Pons (tissue), 1 donor: ENCODE measurements around the gene KIAA1671.

Experiments used
- DNase-seq: peaks from one replicate; pipeline ENCODE4 v3.0.0-alpha.2; 2016; ENCODE audit warnings: low spot score

The KIAA1671 gene

GRCh38 chr22:24981656-24982055 is 29.1 kb downstream of the KIAA1671 start:
- DNase-seq, result no peak

- no peak for DNase-seq
These were observed 30.0 kb downstream of the KIAA1671 start for GRCh38 chr22:24982301-24983056.

- no peak for DNase-seq
These were observed 30.6 kb downstream of the KIAA1671 start for GRCh38 chr22:24983151-24983550.

- DNase-seq, result no peak
These were observed 31.6 kb downstream of the KIAA1671 start for GRCh38 chr22:24984122-24984521.

- no peak for DNase-seq
These were observed 33.3 kb downstream of the KIAA1671 start for GRCh38 chr22:24985826-24986214.

GRCh38 chr22:24986816-24987215 is 34.3 kb downstream of the KIAA1671 start:
- DNase-seq, result no peak

GRCh38 chr22:24989135-24989534 is 36.6 kb downstream of the KIAA1671 start:
- DNase-seq, result no peak

- DNase-seq, result no peak
These were observed 37.0 kb downstream of the KIAA1671 start for GRCh38 chr22:24989541-24989951.

GRCh38 chr22:24990344-24990905 is 37.9 kb downstream of the KIAA1671 start:
- no peak for DNase-seq

GRCh38 chr22:24992946-24993345 is 40.4 kb downstream of the KIAA1671 start:
- DNase-seq, result no peak

- DNase-seq, result no peak
These were observed 41.7 kb downstream of the KIAA1671 start for GRCh38 chr22:24994070-24994763.

- DNase-seq, result no peak
These were observed 43.2 kb downstream of the KIAA1671 start for GRCh38 chr22:24995649-24996180.

GRCh38 chr22:24996420-24996952 is 44.0 kb downstream of the KIAA1671 start:
- DNase-seq, result no peak

- no peak for DNase-seq
These were observed 44.5 kb downstream of the KIAA1671 start for GRCh38 chr22:24997023-24997422.

GRCh38 chr22:25000686-25001085 is 48.2 kb downstream of the KIAA1671 start:
- no peak for DNase-seq

- DNase-seq, result no peak
These were observed 49.9 kb downstream of the KIAA1671 start for GRCh38 chr22:25002241-25002985.

GRCh38 chr22:25006354-25006753 is 53.8 kb downstream of the KIAA1671 start:
- DNase-seq, result no peak

- DNase-seq, result no peak
These were observed 55.1 kb downstream of the KIAA1671 start for GRCh38 chr22:25007444-25008106.

- peak; percentile 17 for DNase-seq
These were observed 56.1 kb downstream of the KIAA1671 start for GRCh38 chr22:25008666-25009065.

GRCh38 chr22:25012741-25013143 is 60.2 kb downstream of the KIAA1671 start:
- no peak for DNase-seq

- peak; percentile 12 for DNase-seq
These were observed 61.1 kb downstream of the KIAA1671 start for GRCh38 chr22:25013607-25014006.
